Upper lobe of right lung (tissue), 1 donor: ENCODE results near the gene RALY. TPM values are rescaled to one million over a fixed set of nuclear protein-coding genes. Genes with fewer than 3 reads are reported as not detected.

Experiments
- ATAC-seq: fragments of 200-7000 bp; cut with Tn5 transposase; one replicate; pipeline ENCODE4 v1.9.1; 2020; ENCODE audit warnings: mild to moderate bottlenecking, moderate library complexity
- DNase-seq: peaks from one replicate; pipeline ENCODE4 v3.0.0-alpha.2; 2020
- H3K27ac ChIP-seq: fragments of 200-600 bp; one replicate; pipeline ENCODE4 v1.8.0; 2022
- H3K27me3 ChIP-seq: fragments of 200-600 bp; one replicate; pipeline ENCODE4 v1.8.0; 2022; ENCODE audit warnings: mild to moderate bottlenecking
- H3K36me3 ChIP-seq: fragments of 200-600 bp; one replicate; pipeline ENCODE4 v1.8.0; 2022
- H3K4me1 ChIP-seq: fragments of 200-600 bp; one replicate; pipeline ENCODE4 v1.8.0; 2022
- H3K4me3 ChIP-seq: fragments of 200-600 bp; one replicate; pipeline ENCODE4 v1.8.0; 2022; ENCODE audit warnings: mild to moderate bottlenecking
- H3K9me3 ChIP-seq: fragments of 200-600 bp; one replicate; pipeline ENCODE4 v1.8.0; 2022
- intact Hi-C: fragments of 100-400 bp; cut with DNase I; formaldehyde crosslinking; loops from one replicate; pipeline ENCODE4 v1.11.0; 2022
- total RNA-seq: library from RNA; stranded (reverse); fragmentation: NEBNext Ultra II Directional; extraction: Animal tissue kit (Norgen Biotek cat#: 25700); gene quantifications from one replicate; pipeline ENCODE4 v1.2.1, GENCODE V29; 2021
- TF ChIP-seq, protein P1 (sequence below): fragments of 200-600 bp; IDR thresholded peaks from one replicate; pipeline ENCODE4 v1.8.0; 2022; ENCODE audit warnings: antibody characterized with exemption
- donor health status: DM: no; HTN: yes; CAD: no; lungs with severe emphysema.

The RALY gene
- total RNA-seq, 1 donor from 2014 or later = 130 TPM

GRCh38 chr20:34091637-34092200, 98.0 kb downstream of the RALY start:
- Histone ChIP-seq H3K4me3 (no peak overlapping the region), H3K27ac (no peak overlapping the region), H3K36me3 (peaks cover 100% of the 10 kb centered on the region), H3K27me3 (no peaks in the 10 kb centered on the region), H3K4me1 (peaks cover 5% of the 10 kb centered on the region), H3K9me3 (no peaks in the 10 kb centered on the region)
- TF ChIP-seq, protein P1, sequence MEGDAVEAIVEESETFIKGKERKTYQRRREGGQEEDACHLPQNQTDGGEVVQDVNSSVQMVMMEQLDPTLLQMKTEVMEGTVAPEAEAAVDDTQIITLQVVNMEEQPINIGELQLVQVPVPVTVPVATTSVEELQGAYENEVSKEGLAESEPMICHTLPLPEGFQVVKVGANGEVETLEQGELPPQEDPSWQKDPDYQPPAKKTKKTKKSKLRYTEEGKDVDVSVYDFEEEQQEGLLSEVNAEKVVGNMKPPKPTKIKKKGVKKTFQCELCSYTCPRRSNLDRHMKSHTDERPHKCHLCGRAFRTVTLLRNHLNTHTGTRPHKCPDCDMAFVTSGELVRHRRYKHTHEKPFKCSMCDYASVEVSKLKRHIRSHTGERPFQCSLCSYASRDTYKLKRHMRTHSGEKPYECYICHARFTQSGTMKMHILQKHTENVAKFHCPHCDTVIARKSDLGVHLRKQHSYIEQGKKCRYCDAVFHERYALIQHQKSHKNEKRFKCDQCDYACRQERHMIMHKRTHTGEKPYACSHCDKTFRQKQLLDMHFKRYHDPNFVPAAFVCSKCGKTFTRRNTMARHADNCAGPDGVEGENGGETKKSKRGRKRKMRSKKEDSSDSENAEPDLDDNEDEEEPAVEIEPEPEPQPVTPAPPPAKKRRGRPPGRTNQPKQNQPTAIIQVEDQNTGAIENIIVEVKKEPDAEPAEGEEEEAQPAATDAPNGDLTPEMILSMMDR = no peak
- intact Hi-C loops = no loop called here
- ATAC-seq (no peak), DNase-seq (no peak)

DNA sequence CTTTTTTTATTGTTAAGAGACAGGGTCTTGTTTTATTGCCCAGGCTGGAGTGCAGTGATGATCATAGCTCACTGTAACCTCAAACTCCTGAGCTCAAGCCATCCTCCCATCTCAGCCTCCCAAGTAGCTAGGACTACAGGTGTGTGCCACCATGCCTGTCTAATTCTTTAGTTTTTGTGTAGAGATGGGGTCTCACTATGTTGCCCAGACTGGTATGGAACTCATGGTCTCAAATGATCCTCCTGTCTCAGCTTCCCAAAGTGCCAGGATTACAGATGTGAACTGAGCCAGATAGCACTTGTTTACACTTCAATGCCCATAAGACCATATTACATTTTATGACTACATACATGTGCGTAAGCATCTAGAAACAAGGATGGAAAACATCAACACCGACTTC, 100.2 kb downstream of the RALY start:
- Histone ChIP-seq H3K27ac (no peak overlapping the region), H3K9me3 (no peaks in the 10 kb centered on the region), H3K4me1 (peaks cover 5% of the 10 kb centered on the region), H3K27me3 (no peaks in the 10 kb centered on the region), H3K4me3 (no peak overlapping the region), H3K36me3 (peaks cover 100% of the 10 kb centered on the region)
- ATAC-seq = no peak
- DNase-seq = no peak
- TF ChIP-seq, protein P1 = no peak
- intact Hi-C loops = no loop called here

- intact Hi-C loops = no loop called here
- H3K4me1 ChIP-seq = no peaks in the 10 kb centered on the region
- H3K9me3 ChIP-seq = no peaks in the 10 kb centered on the region
- H3K36me3 ChIP-seq = peaks cover 100% of the 10 kb centered on the region
- H3K27me3 ChIP-seq = no peaks in the 10 kb centered on the region
- no peak overlapping the region for H3K27ac ChIP-seq
- TF ChIP-seq, protein P1 = no peak
- no peak overlapping the region for H3K4me3 ChIP-seq
- DNase-seq = no peak
- no peak for ATAC-seq
Observed at GRCh38 chr20:34095825-34096224, 102.1 kb downstream of the RALY start.

- Histone ChIP-seq H3K4me3 (no peak overlapping the region), H3K36me3 (peaks cover 100% of the 10 kb centered on the region), H3K27ac (no peak overlapping the region), H3K9me3 (no peaks in the 10 kb centered on the region), H3K4me1 (no peaks in the 10 kb centered on the region), H3K27me3 (no peaks in the 10 kb centered on the region)
- ATAC-seq (no peak), DNase-seq (no peak)
- intact Hi-C loops = no loop called here
- TF ChIP-seq, protein P1 = no peak
Observed at GRCh38 chr20:34096699-34097444, 103.2 kb downstream of the RALY start.

DNA sequence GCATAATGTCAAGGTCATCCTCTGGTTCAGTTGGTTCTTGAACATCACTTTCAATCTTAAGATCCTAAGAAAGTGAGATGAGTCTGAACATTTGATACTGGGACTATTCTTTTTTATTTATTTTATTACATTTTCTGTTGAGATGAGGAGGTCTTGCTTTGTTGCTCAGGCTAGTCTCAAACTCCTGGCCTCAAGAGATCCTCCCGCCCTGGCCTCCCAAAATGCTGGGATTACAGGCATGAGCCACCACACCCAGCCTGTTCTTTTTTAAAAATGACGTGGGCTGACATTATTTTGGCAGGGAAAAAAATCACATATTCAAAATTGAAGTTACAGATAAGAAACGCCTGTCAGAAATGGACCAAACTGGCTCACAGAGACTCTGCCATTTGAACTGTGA, 104.9 kb downstream of the RALY start:
- Histone ChIP-seq H3K36me3 (peaks cover 100% of the 10 kb centered on the region), H3K27ac (no peak overlapping the region), H3K27me3 (no peaks in the 10 kb centered on the region), H3K4me1 (no peaks in the 10 kb centered on the region), H3K9me3 (no peaks in the 10 kb centered on the region), H3K4me3 (no peak overlapping the region)
- TF ChIP-seq, protein P1 = no peak
- no peak for ATAC-seq
- DNase-seq = no peak
- intact Hi-C loops = no loop called here
